Measurements from ENCODE around the gene TAF11L9. TPM values are rescaled to one million over a fixed set of nuclear protein-coding genes. Genes with fewer than 3 reads are reported as not detected.

TAF11L9 gene
- total and polyA plus RNA-seq, 8 donors, result not detected

Other genes starting within 250 kb of the TAF11L9 start
- gene TAF11L2, start 96.2 kb downstream of the TAF11L9 start, total RNA-seq, result not detected
- gene TAF11L2, start 96.2 kb downstream of the TAF11L9 start, polyA plus RNA-seq, result not detected
- gene TAF11L3, start 76.0 kb downstream of the TAF11L9 start, total RNA-seq, result not detected
- not detected for gene TAF11L3, start 76.0 kb downstream of the TAF11L9 start, polyA plus RNA-seq
- not detected for gene TAF11L4, start 72.6 kb downstream of the TAF11L9 start, total RNA-seq
- not detected for gene TAF11L4, start 72.6 kb downstream of the TAF11L9 start, polyA plus RNA-seq
- not detected for gene TAF11L5, start 69.2 kb downstream of the TAF11L9 start, total RNA-seq
- gene TAF11L5, start 69.2 kb downstream of the TAF11L9 start, polyA plus RNA-seq, result not detected
- gene TAF11L6, start 65.7 kb downstream of the TAF11L9 start, total RNA-seq, result not detected
- not detected for gene TAF11L6, start 65.7 kb downstream of the TAF11L9 start, polyA plus RNA-seq
- gene TAF11L7, start 8.6 kb downstream of the TAF11L9 start, total RNA-seq, result not detected
- gene TAF11L7, start 8.6 kb downstream of the TAF11L9 start, polyA plus RNA-seq, result not detected
- gene TAF11L8, start 3.4 kb downstream of the TAF11L9 start, total RNA-seq, result not detected
- gene TAF11L8, start 3.4 kb downstream of the TAF11L9 start, polyA plus RNA-seq, result not detected
- gene TAF11L10, start 3.4 kb upstream of the TAF11L9 start, total RNA-seq, result not detected
- not detected for gene TAF11L10, start 3.4 kb upstream of the TAF11L9 start, polyA plus RNA-seq
- gene TAF11L11, start 9.8 kb upstream of the TAF11L9 start, total RNA-seq, result not detected
- not detected for gene TAF11L11, start 9.8 kb upstream of the TAF11L9 start, polyA plus RNA-seq
- not detected for gene TAF11L12, start 16.0 kb upstream of the TAF11L9 start, total RNA-seq
- gene TAF11L12, start 16.0 kb upstream of the TAF11L9 start, polyA plus RNA-seq, result not detected
- gene TAF11L13, start 37.7 kb upstream of the TAF11L9 start, total RNA-seq, result not detected
- not detected for gene TAF11L13, start 37.7 kb upstream of the TAF11L9 start, polyA plus RNA-seq
- not detected for gene TAF11L14, start 40.1 kb upstream of the TAF11L9 start, total RNA-seq
- not detected for gene TAF11L14, start 40.1 kb upstream of the TAF11L9 start, polyA plus RNA-seq

Measured in pancreas (tissue), 8 donors.